ENCODE data around the gene TTC9B.
"Not testable (repeated sequence)": the region's sequence is repeated elsewhere in the genome, so short reads cannot be mapped to it uniquely, and the experiment has no call there.

Gene TTC9B

DNA sequence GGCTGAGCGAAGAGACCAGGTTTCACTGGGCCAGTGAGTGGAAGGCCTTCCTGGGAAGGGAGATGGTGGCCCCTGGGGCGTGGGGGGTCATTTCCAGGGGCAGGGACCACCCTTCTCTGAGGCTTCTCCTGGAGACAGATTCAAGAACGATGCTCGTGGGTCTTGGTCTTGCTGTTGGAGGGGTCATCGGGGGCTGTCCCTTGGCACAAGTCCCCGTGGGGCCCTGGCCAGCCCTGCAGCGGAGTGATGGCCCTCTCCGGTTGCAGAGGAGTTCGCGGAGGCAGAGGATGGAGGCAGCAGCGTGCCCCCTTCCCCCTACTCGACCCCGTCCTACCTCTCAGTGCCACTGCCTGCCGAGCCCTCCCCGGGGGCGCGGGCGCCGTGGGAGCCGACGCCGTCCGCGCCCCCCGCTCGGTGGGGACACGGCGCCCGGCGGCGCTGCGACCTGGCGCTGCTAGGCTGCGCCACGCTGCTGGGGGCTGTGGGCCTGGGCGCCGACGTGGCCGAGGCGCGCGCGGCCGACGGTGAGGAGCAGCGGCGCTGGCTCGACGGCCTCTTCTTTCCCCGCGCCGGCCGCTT is 4.8 kb downstream of the TTC9B start:
- DNase-seq, result no peak

DNA sequence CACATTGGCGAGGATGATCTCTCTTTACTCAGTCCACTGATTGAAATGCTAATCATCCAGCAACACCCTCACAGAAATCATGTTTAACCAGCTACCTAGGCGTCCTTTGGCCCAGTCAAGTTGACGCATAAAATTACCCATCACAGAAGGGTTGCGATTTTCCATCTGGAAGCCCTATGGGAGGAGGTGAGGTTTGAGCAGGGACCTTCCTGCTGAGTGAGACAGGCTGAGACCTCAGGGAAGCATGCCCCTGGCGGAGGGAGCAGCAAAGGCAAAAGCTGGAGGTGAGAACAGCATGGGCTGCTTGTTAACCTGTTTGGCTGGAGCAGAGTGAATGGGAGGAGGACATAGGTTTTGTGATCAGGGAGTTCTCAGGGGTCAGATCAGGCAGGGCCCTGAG is 7.3 kb downstream of the TTC9B start:
- no peak for DNase-seq

DNA sequence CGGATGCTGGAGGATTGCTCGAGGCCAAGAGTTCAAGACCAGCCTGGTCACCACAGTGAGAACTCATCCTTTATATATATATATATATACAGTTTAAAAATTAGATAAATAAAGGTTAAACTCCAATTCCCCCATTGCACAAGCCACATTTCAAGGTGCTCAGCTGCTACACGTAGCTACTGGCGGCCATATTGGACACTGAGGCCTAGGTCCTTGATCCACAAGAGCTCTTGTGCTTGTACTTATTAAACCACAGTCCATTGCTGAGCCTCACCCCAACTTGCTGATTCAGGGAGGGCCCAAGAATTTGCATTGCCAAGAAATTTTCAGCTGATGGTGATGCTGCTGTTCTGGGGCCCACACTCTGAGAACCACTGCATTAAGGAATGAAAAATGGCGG is 9.6 kb downstream of the TTC9B start:
- no peak for DNase-seq

DNA sequence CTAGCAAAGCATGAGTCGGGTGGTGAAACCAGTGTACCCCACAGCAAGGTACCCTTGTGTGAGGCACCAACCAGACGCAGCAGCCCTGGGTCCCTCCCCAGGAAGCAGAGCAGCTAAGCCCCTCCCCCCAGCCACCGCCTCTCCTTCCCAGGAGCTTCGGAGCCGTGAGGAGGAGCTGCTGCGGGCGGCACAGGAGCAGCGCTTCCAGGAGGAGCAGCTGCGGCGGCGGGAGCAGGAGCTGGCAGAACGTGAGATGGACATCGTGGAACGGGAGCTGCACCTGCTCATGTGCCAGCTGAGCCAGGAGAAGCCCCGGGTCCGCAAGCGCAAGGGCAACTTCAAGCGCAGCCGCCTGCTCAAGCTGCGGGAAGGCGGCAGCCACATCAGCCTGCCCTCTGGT is 12.4 kb downstream of the TTC9B start:
- no peak for DNase-seq

DNA sequence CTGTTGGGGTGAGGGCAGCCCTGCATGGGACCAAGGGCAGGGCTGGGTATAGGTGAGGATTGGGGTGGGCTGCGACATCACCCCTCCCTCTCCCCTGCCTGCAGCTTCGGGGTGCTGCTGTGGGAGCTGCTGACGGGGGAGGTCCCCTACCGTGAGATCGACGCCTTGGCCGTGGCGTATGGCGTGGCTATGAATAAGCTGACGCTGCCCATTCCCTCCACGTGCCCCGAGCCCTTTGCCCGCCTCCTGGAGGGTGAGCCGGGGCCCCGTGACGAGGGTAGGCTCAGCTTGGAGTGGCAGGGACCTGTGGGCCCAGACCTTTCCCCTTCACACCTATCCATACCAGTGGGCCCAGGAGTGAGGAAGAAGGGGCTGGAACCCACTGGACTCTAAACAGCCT is 13.8 kb downstream of the TTC9B start:
- DNase-seq, result no peak

DNA sequence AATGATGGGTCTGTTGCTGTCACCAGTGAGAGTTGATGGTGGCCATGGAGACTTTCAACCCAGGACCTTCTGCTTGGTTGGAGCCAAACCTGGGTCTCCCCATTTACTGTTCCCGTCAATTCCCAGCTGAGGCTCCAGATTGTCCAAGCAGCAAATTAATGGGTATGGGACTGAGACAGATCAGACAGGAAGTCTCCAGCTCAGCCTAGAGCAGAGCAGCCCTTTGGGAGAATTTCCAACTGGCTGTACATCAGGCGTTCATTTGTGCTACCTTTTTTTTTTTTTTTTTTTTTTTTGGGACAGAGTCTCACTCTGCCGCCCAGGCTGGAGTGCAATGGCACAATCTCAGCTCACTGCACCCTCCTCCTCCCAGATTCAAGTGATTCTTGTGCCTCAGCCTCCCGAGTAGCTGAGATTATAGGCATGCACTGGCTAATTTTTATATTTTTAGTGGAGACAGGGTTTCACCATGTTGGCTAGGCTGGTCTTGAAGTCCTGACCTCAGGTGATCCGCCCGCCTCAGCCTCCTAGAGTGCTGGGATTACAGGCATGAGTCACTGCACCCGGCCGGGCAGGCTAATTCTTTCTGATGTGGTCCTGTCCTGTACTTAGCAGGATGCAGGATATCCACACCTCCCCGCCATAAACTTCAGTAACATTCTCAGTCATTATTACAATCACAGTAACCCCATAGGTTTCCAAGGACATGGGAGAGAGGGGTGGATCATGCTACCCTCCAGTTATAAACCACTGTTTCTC is 17.7 kb downstream of the TTC9B start:
- no peak for DNase-seq

DNA sequence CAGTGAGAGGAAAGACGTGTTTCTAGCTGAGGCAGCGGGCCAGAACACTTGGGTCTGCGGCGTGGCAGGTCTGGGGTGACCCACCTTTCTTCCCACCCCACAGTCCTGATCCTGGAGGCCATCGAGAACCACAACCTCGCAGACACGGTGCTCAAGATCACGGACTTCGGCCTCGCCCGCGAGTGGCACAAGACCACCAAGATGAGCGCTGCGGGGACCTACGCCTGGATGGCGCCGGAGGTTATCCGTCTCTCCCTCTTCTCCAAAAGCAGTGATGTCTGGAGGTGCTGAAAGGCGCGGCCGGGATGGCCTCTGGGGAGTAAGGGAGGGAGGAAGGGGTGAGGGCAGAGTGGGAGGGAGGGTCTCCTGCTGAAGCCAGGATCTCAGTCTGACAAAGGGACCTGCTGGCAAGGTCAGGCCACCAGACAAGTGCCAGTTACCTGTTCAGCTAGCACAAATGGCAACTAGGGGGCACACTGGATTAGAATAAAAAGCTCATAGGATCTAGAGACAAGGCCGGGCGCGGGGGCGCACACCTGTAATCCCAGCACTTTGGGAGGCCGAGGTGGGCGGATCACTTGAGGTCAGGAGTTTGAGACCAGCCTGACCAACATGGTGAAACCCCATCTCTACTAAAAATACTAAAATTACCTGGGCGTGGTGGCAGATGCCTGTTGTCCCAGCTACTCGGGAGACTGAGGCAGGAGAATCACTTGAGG is 19.8 kb downstream of the TTC9B start:
- DNase-seq, result no peak

DNA sequence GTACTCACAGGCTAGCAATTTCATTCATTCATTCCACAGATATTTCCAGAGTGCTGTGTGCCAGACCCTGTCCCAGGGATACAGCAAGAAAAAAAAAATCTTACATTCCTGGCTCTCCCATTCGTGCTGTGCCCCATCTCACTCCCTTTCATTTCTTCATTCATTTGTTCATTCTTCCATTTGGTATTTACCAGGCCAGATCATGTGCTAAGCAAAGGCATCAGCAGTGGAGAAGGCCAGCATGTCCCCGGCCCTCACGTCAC is 24.7 kb downstream of the TTC9B start:
- peak; percentile 31 for DNase-seq

DNA sequence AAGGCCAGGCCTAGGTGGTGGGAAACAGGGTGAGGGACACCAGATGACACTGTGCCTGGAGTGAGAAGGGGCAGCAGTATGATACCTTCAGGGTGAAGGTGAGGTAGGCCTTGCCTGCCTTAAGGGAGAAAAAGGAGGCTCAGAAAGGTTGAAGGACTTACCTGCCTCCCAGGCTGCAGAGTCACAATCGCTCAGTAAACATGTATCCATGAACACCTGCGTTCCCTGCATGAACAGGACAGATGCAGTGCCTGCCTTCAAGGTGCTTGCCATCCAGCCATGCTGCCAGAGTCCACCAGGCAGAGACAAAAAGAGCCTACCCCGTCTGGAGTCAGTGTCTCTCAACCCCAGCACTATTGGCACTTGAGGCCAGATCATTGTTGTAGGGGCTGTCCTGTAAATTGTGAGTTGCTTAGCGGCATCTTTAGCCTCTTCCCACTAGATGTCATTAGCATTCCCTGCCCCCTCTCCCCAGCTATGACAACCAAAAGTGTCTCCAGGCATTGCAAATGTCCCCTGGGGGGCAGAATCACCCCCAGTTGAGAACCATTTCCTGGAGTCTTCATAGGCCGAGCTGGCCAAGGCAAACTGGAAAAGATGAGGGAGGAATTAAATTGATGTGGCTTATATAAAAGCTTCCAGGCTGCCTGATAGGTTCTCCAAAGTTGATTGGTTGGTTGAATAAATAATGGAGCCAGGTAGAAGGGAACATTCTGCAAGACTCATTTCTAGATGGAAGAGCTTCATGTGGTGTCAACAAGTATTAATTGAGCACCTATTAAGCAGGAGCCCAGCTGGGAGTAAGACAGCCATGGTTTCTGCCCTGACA is 25.2 kb downstream of the TTC9B start:
- DNase-seq, result no peak

DNA sequence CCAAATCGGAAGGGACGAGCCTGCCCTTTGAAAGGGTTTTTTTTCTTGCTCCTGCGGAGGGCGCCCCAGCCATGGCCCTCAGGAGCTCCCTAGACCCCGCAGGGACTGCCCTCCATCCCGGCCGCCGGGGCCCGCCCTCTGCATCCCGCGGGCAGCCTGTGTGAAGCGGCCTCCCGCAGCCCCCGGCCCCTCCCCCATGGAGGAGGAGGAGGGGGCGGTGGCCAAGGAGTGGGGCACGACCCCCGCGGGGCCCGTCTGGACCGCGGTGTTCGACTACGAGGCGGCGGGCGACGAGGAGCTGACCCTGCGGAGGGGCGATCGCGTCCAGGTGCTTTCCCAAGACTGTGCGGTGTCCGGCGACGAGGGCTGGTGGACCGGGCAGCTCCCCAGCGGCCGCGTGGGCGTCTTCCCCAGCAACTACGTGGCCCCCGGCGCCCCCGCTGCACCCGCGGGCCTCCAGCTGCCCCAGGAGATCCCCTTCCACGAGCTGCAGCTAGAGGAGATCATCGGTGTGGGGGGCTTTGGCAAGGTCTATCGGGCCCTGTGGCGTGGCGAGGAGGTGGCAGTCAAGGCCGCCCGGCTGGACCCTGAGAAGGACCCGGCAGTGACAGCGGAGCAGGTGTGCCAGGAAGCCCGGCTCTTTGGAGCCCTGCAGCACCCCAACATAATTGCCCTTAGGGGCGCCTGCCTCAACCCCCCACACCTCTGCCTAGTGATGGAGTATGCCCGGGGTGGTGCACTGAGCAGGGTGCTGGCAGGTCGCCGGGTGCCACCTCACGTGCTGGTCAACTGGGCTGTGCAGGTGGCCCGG is 26.1 kb downstream of the TTC9B start:
- DNase-seq, result peak; percentile 38

DNA sequence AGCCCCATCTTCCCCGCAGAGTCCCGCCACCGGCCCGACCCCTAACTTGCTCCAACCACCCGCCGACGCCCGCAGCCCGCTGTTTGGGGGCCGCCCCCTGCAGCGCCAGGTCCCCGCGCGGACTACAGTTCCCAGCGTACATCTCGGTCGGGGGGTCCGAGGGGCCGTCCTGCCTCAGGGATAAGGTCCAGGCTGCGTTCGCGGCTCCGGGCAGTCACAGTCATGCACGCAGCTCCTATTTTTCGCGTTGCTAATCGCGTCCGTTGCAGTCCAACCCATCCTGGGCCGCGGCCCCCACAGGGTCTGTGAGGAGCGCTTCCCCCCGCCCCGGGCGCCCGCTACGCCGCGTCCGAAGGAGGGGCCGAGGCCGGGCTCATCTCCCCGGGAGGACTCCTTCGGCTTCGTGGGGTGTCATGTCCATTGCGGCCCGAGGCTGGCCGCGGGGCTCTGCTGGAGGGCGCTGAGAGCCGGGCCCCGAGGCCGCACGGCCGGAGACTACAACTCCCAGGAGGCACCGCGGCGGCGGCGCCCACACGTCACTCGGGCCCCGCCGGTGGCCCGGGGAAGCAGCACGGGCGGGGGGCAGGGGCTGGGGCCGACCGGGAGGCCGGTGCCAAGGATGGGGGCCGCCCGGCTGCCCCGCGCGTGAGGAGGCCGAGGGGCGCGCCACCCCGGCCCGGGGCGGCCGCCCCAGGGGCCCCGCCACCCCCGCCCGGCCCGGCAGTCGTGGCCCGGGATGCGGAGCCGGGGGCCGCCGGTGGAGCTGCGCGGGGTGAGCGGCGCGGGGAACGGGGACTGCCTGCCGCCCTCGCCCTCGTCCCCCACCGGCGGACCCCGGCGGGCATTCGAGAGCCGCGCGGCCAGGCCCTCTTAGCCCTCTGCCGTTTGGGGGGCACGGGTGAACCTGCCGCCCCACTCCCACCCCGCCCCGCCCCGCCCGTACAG is 27.0 kb downstream of the TTC9B start, which contains the start of gene MAP3K10:
TSS of gene MAP3K10 (plus strand) at position 536 of the 945 bp plus-strand sequence. CDS start 606 bp downstream, outside the sequence.
- peak; percentile 68 for DNase-seq

DNA sequence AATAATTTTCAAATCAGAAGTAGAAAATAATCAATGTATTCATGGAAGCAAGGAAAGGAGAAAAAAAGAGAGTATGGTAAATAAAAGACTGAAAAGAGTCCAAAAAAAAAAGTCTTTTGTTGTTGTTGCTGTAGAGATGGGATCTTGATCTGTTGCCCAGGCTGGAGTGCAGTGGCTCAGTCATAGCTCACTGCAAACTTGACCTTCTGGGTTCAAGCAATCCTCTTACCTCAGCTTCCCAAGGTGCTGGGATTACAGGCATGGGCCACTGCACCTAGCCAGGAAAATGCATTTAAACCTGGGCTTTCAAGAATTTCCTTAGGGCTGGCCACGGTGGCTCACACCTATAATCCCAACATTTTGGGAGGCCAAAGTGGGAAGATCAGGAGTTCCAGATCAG is 33.9 kb downstream of the TTC9B start:
- DNase-seq, result no peak

DNA sequence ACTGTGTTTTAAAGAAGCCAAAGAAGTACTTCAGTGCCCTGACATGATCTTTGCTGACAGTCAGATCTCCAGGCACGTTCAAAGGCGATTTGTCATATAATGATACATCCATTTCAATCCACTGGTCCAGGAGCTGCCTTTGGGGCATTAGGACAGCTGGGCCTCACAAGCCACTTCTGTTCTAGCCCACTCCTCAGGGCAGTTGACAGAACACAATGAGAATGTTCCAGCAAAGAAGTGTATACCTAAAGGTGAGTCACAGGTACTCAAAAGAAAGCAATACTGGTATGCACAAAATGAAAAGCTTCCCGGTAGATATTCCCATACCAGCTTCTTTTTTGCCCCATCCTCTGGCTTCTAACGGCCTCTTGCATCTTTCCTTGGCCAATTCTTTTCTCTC is 39.4 kb downstream of the TTC9B start:
- no peak for DNase-seq

DNA sequence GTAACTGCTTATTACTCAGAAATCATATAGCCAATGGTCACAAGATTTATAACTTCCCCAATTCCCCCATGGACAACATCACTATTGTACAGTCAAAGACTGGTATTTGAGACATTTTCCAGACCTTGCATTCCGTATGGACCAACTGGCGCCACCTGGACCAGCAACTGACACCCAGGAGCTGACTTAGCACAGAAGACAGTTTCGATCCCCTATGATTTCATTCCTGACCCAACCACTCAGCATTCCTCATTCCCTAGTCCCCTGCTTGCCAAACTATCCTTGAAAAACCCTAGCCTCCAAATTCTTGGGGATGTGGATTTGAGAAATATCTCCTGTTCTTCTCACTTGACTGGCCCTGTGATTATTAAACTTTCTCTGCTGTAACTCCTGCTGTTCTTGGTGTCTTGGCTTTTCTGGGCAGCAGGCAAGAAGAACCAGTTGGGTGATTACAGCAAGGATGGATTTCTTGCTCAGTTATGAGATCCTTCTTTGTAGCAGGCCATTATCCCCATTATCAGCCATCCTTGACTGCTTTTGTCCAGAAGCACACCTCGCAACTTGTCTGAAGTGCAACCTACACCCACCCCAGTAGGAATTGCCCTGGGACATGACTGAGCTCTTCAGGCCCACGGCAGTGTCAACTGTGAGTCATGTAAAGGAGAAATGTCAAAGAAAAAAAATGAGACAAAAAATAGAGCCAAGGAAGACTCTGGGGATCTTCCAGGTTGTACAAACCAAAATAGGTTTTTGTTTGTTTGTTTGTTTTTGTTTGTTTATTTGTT is 40.7 kb downstream of the TTC9B start:
- no peak for DNase-seq

DNA sequence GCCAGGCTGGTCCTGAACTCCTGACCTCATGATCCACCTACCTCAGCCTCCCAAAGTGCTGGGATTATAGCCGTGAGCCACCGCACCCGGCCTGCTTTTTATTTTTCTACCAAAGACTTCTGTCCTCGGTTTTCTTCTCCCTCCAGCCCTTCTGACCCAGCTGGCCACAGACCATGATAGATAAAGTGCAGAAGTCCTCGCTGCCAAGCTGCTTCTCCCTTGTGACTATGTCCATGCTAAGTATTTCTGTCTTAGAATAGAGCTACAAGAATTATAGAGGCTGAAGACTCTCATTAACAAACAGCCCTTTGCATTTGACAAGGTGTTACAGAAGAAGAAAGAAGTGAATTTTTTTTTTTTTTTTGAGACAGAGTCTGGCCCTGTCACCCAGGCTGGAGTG is 42.4 kb downstream of the TTC9B start:
- DNase-seq, result no peak

DNA sequence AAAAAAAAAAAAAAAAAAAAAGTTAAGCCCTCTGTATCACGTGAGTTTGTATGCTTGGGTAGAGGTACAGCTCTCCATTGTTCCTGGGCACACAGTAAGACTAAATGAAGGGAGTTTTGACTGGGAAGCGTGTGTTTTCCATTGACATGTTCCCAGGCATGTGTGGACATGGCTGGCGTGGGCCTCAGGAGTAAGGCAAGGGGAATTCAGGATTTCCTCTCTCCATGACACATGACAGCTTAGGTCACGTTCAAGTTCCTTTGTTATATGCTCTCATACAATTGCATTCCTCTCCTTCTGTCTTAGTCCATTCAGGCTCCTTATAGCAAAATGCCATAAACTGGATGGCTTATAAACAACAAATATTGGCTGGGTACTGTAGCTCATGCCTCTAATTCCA is 44.1 kb downstream of the TTC9B start:
- no peak for DNase-seq

DNA sequence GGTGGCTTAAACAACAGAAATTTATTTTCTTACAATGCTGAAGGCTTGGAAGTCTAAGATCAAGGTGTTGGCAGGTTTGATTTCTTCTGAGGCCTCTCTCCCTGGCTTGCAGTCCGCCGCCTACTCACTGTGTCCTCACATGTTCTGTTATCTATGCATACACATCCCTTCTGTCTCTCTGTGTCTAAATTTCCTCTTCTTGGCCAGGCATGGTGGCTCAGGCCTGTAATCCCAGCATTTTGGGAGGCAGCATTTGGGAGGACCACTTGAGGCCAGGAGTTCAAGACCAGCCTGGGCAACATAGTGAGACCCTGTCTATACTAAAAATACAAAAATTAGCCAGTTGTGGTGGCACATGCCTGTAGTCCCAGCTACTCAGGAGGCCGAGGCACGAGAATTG is 46.9 kb downstream of the TTC9B start:
- not testable (repeated sequence) for DNase-seq

DNA sequence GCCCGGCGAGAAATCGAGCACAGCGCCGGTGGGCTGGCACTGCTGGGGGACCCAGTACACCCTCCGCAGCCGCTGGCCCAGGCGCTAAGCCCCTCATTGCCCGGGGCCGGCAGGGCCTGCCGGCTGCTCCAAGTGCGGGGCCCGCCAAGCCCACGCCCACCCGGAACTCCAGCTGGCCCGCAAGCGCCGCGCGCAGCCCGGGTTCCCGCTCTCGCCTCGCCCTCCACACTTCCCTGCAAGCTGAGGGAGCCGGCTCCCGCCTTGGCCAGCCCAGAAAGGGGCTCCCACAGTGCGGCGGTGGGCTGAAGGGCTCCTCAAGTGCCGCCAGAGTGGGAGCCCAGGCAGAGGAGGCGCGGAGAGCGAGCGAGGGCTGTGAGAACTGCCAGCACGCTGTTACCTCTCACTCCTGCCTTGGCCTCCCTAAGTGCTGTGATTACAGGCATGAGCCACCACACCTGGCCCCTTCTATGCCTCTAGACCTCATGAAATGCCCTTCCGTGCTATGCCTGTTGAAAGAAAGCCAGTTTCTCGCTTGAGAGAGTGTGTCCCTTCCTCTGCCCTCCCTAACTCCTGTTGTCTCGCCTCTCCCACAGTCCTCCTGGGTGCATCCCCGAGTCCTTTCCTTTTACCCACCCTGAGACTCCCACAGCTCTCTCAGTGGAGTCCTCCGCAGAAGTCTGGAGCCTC is 47.7 kb downstream of the TTC9B start:
- not testable (repeated sequence) for DNase-seq

DNA sequence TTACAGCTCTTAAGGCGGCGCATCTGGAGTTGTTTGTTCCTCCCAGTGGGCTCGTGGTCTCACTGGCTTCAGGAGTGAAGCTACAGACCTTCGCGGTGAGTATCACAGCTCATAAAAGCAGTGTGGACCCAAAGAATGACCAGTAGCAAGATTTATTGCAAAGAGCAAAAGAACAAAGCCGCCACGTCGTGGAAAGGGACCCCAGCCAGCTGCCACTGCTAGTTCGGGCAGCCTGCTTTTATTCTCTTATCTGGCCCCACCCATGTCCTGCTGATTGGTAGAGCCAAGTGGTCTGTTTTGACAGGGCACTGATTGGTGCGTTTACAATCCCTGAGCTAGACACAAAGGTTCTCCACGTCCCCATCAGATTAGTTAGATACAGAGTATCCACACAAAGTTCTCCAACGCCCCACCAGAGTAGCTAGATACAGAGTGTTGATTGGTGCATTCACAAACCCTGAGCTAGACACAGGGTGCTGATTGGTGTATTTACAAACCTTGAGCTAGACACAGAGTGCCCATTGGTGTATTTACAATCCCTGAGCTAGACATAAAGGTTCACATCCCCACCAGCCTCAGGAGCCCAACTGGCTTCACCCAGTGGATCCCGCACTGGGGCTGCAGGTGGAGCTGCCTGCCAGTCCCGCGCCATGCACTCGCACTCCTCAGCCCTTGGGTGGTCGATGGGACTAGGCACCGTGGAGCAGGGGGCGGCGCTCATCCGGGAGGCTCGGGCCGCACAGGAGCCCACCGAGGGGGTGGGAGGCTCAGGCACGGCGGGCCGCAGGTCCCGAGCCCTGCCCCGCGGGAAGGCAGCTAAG is 48.5 kb downstream of the TTC9B start:
- DNase-seq, result not testable (repeated sequence)

Data from EL (cell line).